HepG2 (cell line): ENCODE measurements around the gene GALNT17. TPM values are rescaled to one million over a fixed set of nuclear protein-coding genes. Genes with fewer than 3 reads are reported as not detected.

ENCODE experiments used
- ATAC-seq: fragments of 200-7000 bp; cut with Tn5 transposase; 3 replicates; pipeline ENCODE4 v1.9.1; 2020; ENCODE audit warnings: mild to moderate bottlenecking, moderate library complexity
- BruUV-seq: library from RNA; stranded (reverse); fragments of 400-500 nt; replicated peaks from 2 replicates; lab custom pipeline; 2021; lab: Mats Ljungman, UMichigan
- CTCF ChIA-PET: fragments of 300-600 bp; formaldehyde crosslinking; extraction: SDS; loops from one replicate; lab custom pipeline; 2021; ENCODE audit warnings: low total read pairs, inconsistent platforms, low intra/inter-chr PET ratio; lab: Yijun Ruan, JAX
- POLR2A ChIA-PET: fragments of 350-600 bp; sonication (Branson Sonifier 250); formaldehyde crosslinking; loops from one replicate; lab custom pipeline; 2020; ENCODE audit warnings: antibody characterized with exemption, inconsistent platforms; lab: Yijun Ruan, JAX
- DNase-seq: peaks from one replicate; pipeline ENCODE4 v3.0.0-alpha.2; 2015; ENCODE audit warnings: low spot score
- FAIRE-seq: peaks from 3 replicates; lab custom pipeline; 2011; peaks lifted over from hg19 to GRCh38; lab: Jason Lieb, UNC
- H2AFZ ChIP-seq: one replicate; pipeline ENCODE4 v1.6.1; 2011; ENCODE audit warnings: low read length, inconsistent platforms
- H3K27ac ChIP-seq: fragments of 300-600 bp; 3 replicates; pipeline ENCODE4 v1.8.0; 2011; ENCODE audit warnings: mixed run types, mild to moderate bottlenecking, mixed read lengths, low read length, inconsistent platforms; ENCODE audit not compliant: insufficient read depth; ENCODE audit errors: extremely low read length
- H3K27me3 ChIP-seq, 2 experiments: fragments of 200-600 bp in 1 of 2; 2 replicates in 1 of 2; 3 replicates in 1 of 2; pipeline versions ENCODE4 v1.6.0 to v1.8.0; 2011; ENCODE audit warnings: low read length in 2 of 2, mild to moderate bottlenecking in 2 of 2, moderate library complexity in 2 of 2, inconsistent platforms in 1 of 2; ENCODE audit not compliant: insufficient read depth in 2 of 2, control insufficient read depth in 1 of 2
- H3K36me3 ChIP-seq, 2 experiments: fragments of 200-600 bp in 1 of 2; replicated peaks in 1 of 2; 2 replicates in 1 of 2; 3 replicates in 1 of 2; pipeline versions ENCODE4 v1.5.1 to v1.8.0; 2011; ENCODE audit warnings: low read length in 2 of 2, inconsistent platforms in 1 of 2; ENCODE audit not compliant: insufficient read depth in 2 of 2, control insufficient read depth in 1 of 2
- H3K4me1 ChIP-seq: 2 replicates; pipeline ENCODE4 v1.5.1; 2012; ENCODE audit warnings: low read length, inconsistent platforms; ENCODE audit not compliant: insufficient read depth
- H3K4me2 ChIP-seq: 2 replicates; pipeline ENCODE4 v1.6.0; 2011; ENCODE audit warnings: low read depth, low read length, inconsistent platforms
- H3K4me3 ChIP-seq, 3 experiments: fragments of 200-600 bp in 1 of 3; sonication (generic), shearing (Covaris generic) in 1 of 3; replicated peaks in 1 of 3; 2 replicates each; pipeline ENCODE4 v1.5.1; 2011 to 2016; ENCODE audit warnings: low read length in 3 of 3, inconsistent platforms in 2 of 3, low read depth in 2 of 3, mild to moderate bottlenecking in 2 of 3, control low read depth in 1 of 3, mixed read lengths in 1 of 3; ENCODE audit not compliant: insufficient read depth in 1 of 3
- H3K79me2 ChIP-seq: one replicate; pipeline ENCODE4 v1.6.1; 2011; ENCODE audit warnings: low read length, inconsistent platforms; ENCODE audit not compliant: insufficient read depth
- H3K9ac ChIP-seq: 2 replicates; pipeline ENCODE4 v1.6.0; 2011; ENCODE audit warnings: mild to moderate bottlenecking, low read depth, low read length, inconsistent platforms; ENCODE audit not compliant: insufficient read depth
- H3K9me3 ChIP-seq: 2 replicates; pipeline ENCODE4 v1.5.1; 2012; ENCODE audit warnings: mild to moderate bottlenecking, low read length
- H4K20me1 ChIP-seq: 2 replicates; pipeline ENCODE4 v1.6.0; 2011; ENCODE audit warnings: inconsistent platforms, mild to moderate bottlenecking, low read length, moderate library complexity; ENCODE audit not compliant: insufficient read depth
- NCOA2 ChIP-seq: sonication (generic); formaldehyde crosslinking; IDR thresholded peaks from 2 replicates; pipeline ENCODE4 v1.8.0; 2022; ENCODE audit warnings: inconsistent platforms
- SALL2 ChIP-seq: sonication (generic); formaldehyde crosslinking; IDR thresholded peaks from 2 replicates; pipeline ENCODE4 v1.8.1; 2023; ENCODE audit warnings: mild to moderate bottlenecking, missing genetic modification reagents, inconsistent platforms
- SNRNP70 ChIP-seq: fragments of 200-400 bp; formaldehyde crosslinking; IDR thresholded peaks from 2 replicates; pipeline ENCODE4 v1.6.1; 2017; ENCODE audit warnings: mild to moderate bottlenecking, low read depth, low read length, moderate library complexity
- SSRP1 ChIP-seq: IDR thresholded peaks from 2 replicates; pipeline ENCODE4 v1.6.1; 2016; ENCODE audit warnings: control low read depth
- ZBTB3 ChIP-seq: sonication (generic); formaldehyde crosslinking; IDR thresholded peaks from 2 replicates; pipeline ENCODE4 v1.4.0; 2020; ENCODE audit warnings: low read depth, mild to moderate bottlenecking, moderate library complexity, missing genetic modification reagents, borderline replicate concordance
- ZNF101 ChIP-seq: sonication (generic); formaldehyde crosslinking; IDR thresholded peaks from 2 replicates; pipeline ENCODE4 v1.4.0; 2020; ENCODE audit warnings: mild to moderate bottlenecking, low read depth, missing genetic modification reagents, borderline replicate concordance
- ZNF12 ChIP-seq: sonication (generic); formaldehyde crosslinking; IDR thresholded peaks from 2 replicates; pipeline ENCODE4 v1.5.0; 2020; ENCODE audit warnings: missing genetic modification reagents
- ZNF367 ChIP-seq: sonication (generic); formaldehyde crosslinking; IDR thresholded peaks from 2 replicates; pipeline ENCODE4 v1.4.0; 2020; ENCODE audit warnings: missing genetic modification reagents, borderline replicate concordance
- WGBS: methylation state at CpG from one replicate; pipeline ENCODE4 v1.1.6; 2017; ENCODE audit warnings: low lambda C conversion rate; 5-methylcytosine and 5-hydroxymethylcytosine counted together
- in situ Hi-C: cut with HindIII; loops from 2 replicates; pipeline ENCODE4 v1.10.0; 2017; ENCODE audit warnings: low pct_unique_long_range_greater_than_20kb; ENCODE audit not compliant: extremely low pct_ligation_motif_present
- intact Hi-C: fragments of 100-400 bp; cut with micrococcal nuclease; formaldehyde crosslinking; loops from one replicate; pipeline ENCODE4 v1.10.0; 2022; ENCODE audit not compliant: unreplicated experiment
- polyA plus RNA-seq, 8 experiments: library from polyadenylated mRNA; depleted of rRNA in 3 of 8; stranded (reverse) in 7 of 8; unstranded in 1 of 8; fragments of >200 nt; fragmentation: Illumina TruSeq in 4 of 8; extraction: Trizol in 4 of 8; gene quantifications; 2 replicates each; pipeline versions ENCODE4 v1.2.1 to v1.2.3, GENCODE V29; 2011 to 2016; ENCODE audit warnings: low read depth in 4 of 8, missing spikeins in 1 of 8, mixed read lengths in 1 of 8; ENCODE audit not compliant: insufficient read depth in 1 of 8
- total RNA-seq, 5 experiments: library from RNA; depleted of rRNA; stranded (reverse); fragments of >200 nt; fragmentation: Illumina TruSeq; extraction: Trizol; gene quantifications; 2 replicates each; pipeline ENCODE4 v1.2.3, GENCODE V29; 2016; ENCODE audit warnings: low read depth in 1 of 5
- TF ChIP-seq, protein P1 (sequence below): sonication (generic); formaldehyde crosslinking; IDR thresholded peaks from 2 replicates; pipeline ENCODE4 v1.9.0; 2022; ENCODE audit warnings: missing genetic modification reagents, mild to moderate bottlenecking, borderline replicate concordance
- TF ChIP-seq, protein P2 (sequence below): sonication (generic); formaldehyde crosslinking; IDR thresholded peaks from 2 replicates; pipeline ENCODE4 v1.5.0; 2020; ENCODE audit warnings: missing genetic modification reagents, mild to moderate bottlenecking, borderline replicate concordance
- TF ChIP-seq, protein P3 (sequence below): sonication (generic); formaldehyde crosslinking; IDR thresholded peaks from 2 replicates; pipeline ENCODE4 v1.4.0; 2020; ENCODE audit warnings: missing genetic modification reagents

The GALNT17 gene
- total and polyA plus RNA-seq, 2 of the 13 experiments (the other 11 are each of a cell fraction or from before 2014, with no cell fraction given) = not detected

DNA sequence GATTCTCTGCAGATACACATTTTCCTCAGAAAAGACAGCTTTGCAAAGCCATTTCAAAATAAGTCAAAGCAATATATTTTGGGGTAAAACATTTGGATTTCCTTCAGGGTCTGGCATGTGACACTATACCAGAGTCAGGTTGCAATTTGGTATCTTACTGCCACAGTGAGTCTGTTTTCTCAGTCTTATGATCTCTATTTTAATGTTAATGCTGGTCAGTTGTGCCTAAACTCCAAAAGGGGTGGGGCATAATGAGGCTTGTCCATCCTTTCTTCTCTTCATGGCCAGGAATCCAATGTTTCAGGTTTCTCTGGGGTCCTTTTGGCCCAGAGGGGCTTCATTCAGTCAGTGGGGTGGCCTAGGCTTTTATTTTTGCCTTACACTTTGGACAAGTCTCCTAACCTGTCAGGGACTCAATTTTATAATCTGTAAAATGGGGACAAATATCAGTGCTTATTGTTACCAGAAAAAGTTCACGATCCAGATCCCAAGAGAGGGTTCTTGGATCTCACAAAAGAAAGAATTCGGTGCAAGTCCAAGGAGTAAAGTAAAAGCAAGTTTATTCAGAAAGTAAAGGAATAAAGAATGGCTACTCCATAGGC lies 341.5 kb downstream of the GALNT17 start (continued):
- no peak for TF ChIP-seq ZBTB3 (CRISPR knock-in tag)

DNA sequence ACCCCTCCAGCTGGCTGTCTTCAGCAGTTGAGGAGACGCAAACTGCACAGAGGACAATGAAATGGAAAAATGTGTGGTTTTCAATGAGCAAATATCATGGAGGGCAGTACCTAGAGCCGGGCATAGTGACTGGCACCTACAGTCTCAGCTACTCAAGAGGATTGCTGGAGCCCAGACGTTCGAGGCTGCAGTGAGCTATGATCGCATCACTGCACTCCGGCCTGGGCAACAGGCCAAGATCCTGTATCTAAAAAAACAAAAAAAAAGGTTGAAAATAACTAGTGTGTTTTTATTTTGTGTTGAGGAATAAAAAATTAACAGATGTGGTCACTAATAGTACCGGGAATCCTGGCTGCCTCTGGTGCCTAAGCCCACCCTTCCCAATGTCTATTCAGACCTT lies 345.5 kb downstream of the GALNT17 start:
- BruUV-seq = no TSS peak

DNA sequence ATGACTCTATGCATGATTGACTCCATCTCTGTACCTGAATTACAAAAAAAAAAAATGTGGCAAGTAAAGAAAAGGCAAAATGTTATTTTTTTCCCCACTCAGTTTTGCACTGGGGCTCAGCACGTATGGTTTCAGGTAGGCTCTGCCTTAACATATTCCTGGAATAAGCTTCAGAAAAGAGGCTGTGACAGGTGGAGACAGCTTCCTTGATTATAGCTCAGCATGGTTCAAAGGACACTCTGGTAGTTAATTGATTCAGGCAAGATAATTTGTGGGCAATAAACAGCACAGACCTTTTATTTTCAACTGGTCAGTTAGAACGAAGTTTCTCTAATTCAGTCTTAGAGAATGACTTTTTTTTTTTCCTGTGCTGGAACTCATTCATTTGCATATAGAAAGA lies 347.3 kb downstream of the GALNT17 start:
- WGBS = 13% methylated on average over 2 of the region's 2 CpGs
- Histone ChIP-seq H3K36me3 (no peaks in the 10 kb centered on the region), H3K9ac (no peak overlapping the region), H2AFZ (no peak overlapping the region), H4K20me1 (no peaks in the 10 kb centered on the region), H3K79me2 (no peaks in the 10 kb centered on the region), H3K27ac (no peak overlapping the region), H3K4me2 (no peak overlapping the region), H3K27me3 (no peaks in the 10 kb centered on the region; a peak in 1 of 5 replicates), H3K4me3 (no peak overlapping the region), H3K9me3 (no peaks in the 10 kb centered on the region; the same call in 1 of the 2 replicates), H3K4me1 (no peaks in the 10 kb centered on the region)
- POLR2A ChIA-PET = no interaction called here
- DNase-seq = no peak
- FAIRE-seq = no peak
- no peak for ATAC-seq
- in situ Hi-C loops (no loop called here), intact Hi-C loops (no loop called here)
- no TSS peak for BruUV-seq
- CTCF ChIA-PET = no interaction called here
- TF ChIP-seq NCOA2 (CRISPR knock-in tag) (no peak), SNRNP70 (no peak), SALL2 (CRISPR knock-in tag) (no peak), ZNF101 (CRISPR knock-in tag) (no peak), ZNF12 (CRISPR knock-in tag) (no peak)
- TF ChIP-seq, protein P1, sequence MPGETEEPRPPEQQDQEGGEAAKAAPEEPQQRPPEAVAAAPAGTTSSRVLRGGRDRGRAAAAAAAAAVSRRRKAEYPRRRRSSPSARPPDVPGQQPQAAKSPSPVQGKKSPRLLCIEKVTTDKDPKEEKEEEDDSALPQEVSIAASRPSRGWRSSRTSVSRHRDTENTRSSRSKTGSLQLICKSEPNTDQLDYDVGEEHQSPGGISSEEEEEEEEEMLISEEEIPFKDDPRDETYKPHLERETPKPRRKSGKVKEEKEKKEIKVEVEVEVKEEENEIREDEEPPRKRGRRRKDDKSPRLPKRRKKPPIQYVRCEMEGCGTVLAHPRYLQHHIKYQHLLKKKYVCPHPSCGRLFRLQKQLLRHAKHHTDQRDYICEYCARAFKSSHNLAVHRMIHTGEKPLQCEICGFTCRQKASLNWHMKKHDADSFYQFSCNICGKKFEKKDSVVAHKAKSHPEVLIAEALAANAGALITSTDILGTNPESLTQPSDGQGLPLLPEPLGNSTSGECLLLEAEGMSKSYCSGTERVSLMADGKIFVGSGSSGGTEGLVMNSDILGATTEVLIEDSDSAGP (CRISPR knock-in tag) = no peak
- TF ChIP-seq, protein P2, sequence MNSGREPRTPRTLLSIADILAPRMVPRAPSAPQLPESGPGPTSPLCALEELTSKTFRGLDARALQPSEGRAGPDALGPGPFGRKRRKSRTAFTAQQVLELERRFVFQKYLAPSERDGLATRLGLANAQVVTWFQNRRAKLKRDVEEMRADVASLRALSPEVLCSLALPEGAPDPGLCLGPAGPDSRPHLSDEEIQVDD (CRISPR knock-in tag) = no peak
- TF ChIP-seq, protein P3, sequence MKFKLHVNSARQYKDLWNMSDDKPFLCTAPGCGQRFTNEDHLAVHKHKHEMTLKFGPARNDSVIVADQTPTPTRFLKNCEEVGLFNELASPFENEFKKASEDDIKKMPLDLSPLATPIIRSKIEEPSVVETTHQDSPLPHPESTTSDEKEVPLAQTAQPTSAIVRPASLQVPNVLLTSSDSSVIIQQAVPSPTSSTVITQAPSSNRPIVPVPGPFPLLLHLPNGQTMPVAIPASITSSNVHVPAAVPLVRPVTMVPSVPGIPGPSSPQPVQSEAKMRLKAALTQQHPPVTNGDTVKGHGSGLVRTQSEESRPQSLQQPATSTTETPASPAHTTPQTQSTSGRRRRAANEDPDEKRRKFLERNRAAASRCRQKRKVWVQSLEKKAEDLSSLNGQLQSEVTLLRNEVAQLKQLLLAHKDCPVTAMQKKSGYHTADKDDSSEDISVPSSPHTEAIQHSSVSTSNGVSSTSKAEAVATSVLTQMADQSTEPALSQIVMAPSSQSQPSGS = no peak

More for the DNA sequence above, 345.5 kb downstream of the GALNT17 start:
- WGBS = 7% methylated on average over 7 of the region's 7 CpGs
- DNase-seq (no peak), FAIRE-seq (no peak), ATAC-seq (no peak)
- Histone ChIP-seq H3K36me3 (no peaks in the 10 kb centered on the region), H2AFZ (no peak overlapping the region), H3K27ac (no peak overlapping the region), H3K4me2 (no peak overlapping the region), H3K4me3 (no peak overlapping the region), H3K9me3 (peaks cover 10% of the 10 kb centered on the region)
- CTCF ChIA-PET = no interaction called here
- TF ChIP-seq SSRP1 (no peak), ZNF367 (CRISPR knock-in tag) (no peak)
- TF ChIP-seq, all 625 proteins: peak for 0
- intact Hi-C loops = no loop called here
- no peaks in the 10 kb centered on the region for H4K20me1 ChIP-seq
- no peak overlapping the region for H3K9ac ChIP-seq
- no peaks in the 10 kb centered on the region for H3K4me1 ChIP-seq
- in situ Hi-C loops = no loop called here
- no peaks in the 10 kb centered on the region for H3K79me2 ChIP-seq
- H3K27me3 ChIP-seq = no peaks in the 10 kb centered on the region; a peak in 1 of 5 replicates
- POLR2A ChIA-PET = no interaction called here
